Measurements from ENCODE around the gene IP6K3.

DNA sequence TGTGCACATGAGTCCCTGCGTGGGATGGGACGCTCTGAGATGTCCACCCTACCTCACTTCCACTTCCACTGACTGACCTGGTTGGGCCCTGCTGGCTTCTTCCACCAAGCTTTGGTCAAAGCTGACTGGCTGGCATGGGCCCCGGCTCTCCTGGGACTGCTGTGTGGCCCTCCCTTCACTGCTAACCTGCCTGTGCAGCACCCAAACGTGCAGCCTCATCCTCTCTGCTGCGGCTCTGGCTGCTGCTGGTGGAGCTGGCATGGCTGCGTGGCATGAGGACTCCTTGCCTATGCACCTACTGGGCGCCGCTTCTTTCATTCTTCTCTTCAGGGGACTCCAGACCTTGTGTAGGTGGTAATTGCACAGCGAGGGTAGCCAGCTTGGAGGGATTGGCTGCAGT is 18.7 kb upstream of the IP6K3 start:
- TF ChIP-seq, protein P1, sequence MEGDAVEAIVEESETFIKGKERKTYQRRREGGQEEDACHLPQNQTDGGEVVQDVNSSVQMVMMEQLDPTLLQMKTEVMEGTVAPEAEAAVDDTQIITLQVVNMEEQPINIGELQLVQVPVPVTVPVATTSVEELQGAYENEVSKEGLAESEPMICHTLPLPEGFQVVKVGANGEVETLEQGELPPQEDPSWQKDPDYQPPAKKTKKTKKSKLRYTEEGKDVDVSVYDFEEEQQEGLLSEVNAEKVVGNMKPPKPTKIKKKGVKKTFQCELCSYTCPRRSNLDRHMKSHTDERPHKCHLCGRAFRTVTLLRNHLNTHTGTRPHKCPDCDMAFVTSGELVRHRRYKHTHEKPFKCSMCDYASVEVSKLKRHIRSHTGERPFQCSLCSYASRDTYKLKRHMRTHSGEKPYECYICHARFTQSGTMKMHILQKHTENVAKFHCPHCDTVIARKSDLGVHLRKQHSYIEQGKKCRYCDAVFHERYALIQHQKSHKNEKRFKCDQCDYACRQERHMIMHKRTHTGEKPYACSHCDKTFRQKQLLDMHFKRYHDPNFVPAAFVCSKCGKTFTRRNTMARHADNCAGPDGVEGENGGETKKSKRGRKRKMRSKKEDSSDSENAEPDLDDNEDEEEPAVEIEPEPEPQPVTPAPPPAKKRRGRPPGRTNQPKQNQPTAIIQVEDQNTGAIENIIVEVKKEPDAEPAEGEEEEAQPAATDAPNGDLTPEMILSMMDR (IDR thresholded peaks at IDR 0.05) = no peak
- TF ChIP-seq REST (IDR thresholded peaks at IDR 0.05; ENCODE audit: insufficient read depth in 1 of 2, low read depth in 2 of 2, low read length in 1 of 2) = no peak
- TF ChIP-seq SIN3A (IDR thresholded peaks at IDR 0.05; ENCODE audit: borderline replicate concordance, insufficient read depth, low read depth, low read length) = no peak
- TF ChIP-seq TCF7L2 (IDR thresholded peaks at IDR 0.05; ENCODE audit: low read depth, low read length) = no peak
- TF ChIP-seq POLR2AphosphoS5 (IDR thresholded peaks at IDR 0.05; ENCODE audit: low read depth, low read length) = no peak

Data from Panc1 (cell line).